ENCODE results near the gene LIME1. TPM values are rescaled to one million over a fixed set of nuclear protein-coding genes. Genes with fewer than 3 reads are reported as not detected.

LIME1 gene
- total and polyA plus RNA-seq, 9 of the 15 experiments (the other 6 are each of a cell fraction or from before 2014, with no cell fraction given) = 0.11 to 17.1 (median 2.8) TPM; not detected in 2

DNA sequence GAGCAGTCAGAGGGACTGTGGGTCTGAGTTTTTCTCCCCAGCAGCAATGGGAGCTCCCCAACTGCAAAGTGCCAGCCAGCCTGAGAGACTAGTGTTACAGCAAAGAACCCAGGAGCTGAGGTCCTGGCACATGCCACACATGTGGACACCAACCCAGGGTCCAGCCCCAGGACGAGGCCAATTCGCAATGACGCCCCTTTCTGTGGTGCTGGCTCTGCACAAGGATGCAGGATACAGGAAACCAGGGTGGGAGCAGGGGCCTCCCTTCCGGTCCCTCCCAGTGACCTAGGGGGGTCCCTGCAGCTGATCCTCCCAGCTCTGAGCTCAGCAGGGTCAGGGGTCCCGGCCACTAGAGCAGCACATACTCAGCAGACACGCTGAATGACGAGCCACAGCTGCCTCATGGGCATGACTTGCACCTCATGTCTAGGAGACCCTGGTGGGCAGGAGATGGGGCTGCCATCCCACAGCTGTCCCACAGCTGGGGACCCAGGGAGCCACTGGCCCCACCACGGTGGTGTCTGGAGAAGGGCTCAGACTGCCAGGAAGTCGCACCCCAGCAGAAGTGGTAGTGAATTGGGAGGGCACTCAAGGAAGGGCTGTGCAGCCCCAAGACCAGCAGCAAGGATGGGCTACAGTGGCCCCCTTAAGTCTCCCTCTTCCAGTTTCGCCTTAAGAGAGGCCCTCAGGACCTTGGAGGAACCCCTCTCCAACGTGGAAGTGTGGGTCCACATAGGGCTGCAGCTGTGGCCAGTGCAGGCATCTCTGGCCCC is 32.3 kb upstream of the LIME1 start:
- in situ Hi-C loops (cut with MboI) (no loop called here), intact Hi-C loops (cut with micrococcal nuclease) (loop anchor here (10.0 kb wide), 2 partner anchors 81 to 169 kb away; partner anchors contain the start of gene PTK6)
- H4K20me1 ChIP-seq (replicated peaks; ENCODE audit: control insufficient read depth, insufficient read depth, low read length) = peaks cover 22% of the 10 kb centered on the region
- no peaks in the 10 kb centered on the region for H3K9me1 ChIP-seq (ENCODE audit: control insufficient read depth, insufficient read depth, low read length)
- H3K4me1 ChIP-seq (replicated peaks in 1 of 2; ENCODE audit: control insufficient read depth in 2 of 2, insufficient read depth in 2 of 2, low read length in 2 of 2) = peaks cover 19 to 81% of the 10 kb centered on the region in 2 experiments
- no peak for FAIRE-seq
- ChIA-PET POLR2A (interaction anchor here (0.5 to 0.8 kb wide), 3 partner anchors 21 to 171 kb away, joined by 3 read pairs; no protein-coding TSS in a partner anchor), CTCF (ENCODE audit: low intra/inter-chr PET ratio) (interaction anchor here (0.6 kb wide), 1 partner anchor 160 kb away, joined by 4 read pairs; no protein-coding TSS in a partner anchor)
- no peak for ATAC-seq
- H2AFZ ChIP-seq (ENCODE audit: low read depth, low read length) = no peak overlapping the region
- H3K36me3 ChIP-seq (ENCODE audit: control insufficient read depth, insufficient read depth, low read length) = peaks cover 44% of the 10 kb centered on the region
- no peak overlapping the region for H3K27ac ChIP-seq (ENCODE audit: extremely low read depth, low read depth, low read length)
- 93% methylated on average over 11 of the region's 11 CpGs for WGBS (ENCODE audit: insufficient coverage, low coverage, missing lambda C conversion rate)
- peak in 2 of 4 experiments; percentile 2 to 3 for DNase-seq (ENCODE audit: extremely low read depth in 1 of 4, low spot score in 3 of 4)
- no TSS peak for BruUV-seq (replicated peaks)
- peaks cover 43% of the 10 kb centered on the region for H3K79me2 ChIP-seq (ENCODE audit: control insufficient read depth, insufficient read depth, low read length)
- peak overlapping the region in 1 of 2 experiments; percentile 23; a peak in 1 of 4 replicates for H3K9ac ChIP-seq (ENCODE audit: insufficient read depth in 1 of 2, low read depth in 2 of 2, low read length in 2 of 2)
- peak; percentile 9 for TF ChIP-seq RBFOX2 (IDR thresholded peaks at IDR 0.05; ENCODE audit: low read depth, low read length)
- no peak for TF ChIP-seq PHB (CRISPR knock-in tag; IDR thresholded peaks at IDR 0.05)
- peak; percentile 9; the same call in 1 of the 2 replicates for TF ChIP-seq POLR2A (conservative IDR thresholded peaks at IDR 0.05)
- no peak for TF ChIP-seq PML (IDR thresholded peaks at IDR 0.05; ENCODE audit: low read length)
- no peaks in the 10 kb centered on the region for H3K9me3 ChIP-seq (replicated peaks; ENCODE audit: control insufficient read depth, insufficient read depth, low read depth, low read length)
- no peaks in the 10 kb centered on the region for H3K27me3 ChIP-seq (ENCODE audit: control insufficient read depth in 2 of 2, insufficient read depth in 2 of 2, low read length in 2 of 2)
- H3K4me2 ChIP-seq (ENCODE audit: insufficient read depth, low read length) = no peak overlapping the region
- H3K4me3 ChIP-seq = no peak overlapping the region

- Histone ChIP-seq H4K20me1 (replicated peaks; ENCODE audit: control insufficient read depth, insufficient read depth, low read length) (peaks cover 22% of the 10 kb centered on the region), H3K36me3 (ENCODE audit: control insufficient read depth, insufficient read depth, low read length) (peaks cover 49% of the 10 kb centered on the region), H3K27me3 (ENCODE audit: control insufficient read depth in 2 of 2, insufficient read depth in 2 of 2, low read length in 2 of 2) (no peaks in the 10 kb centered on the region), H3K9me3 (replicated peaks; ENCODE audit: control insufficient read depth, insufficient read depth, low read depth, low read length) (no peaks in the 10 kb centered on the region), H3K27ac (ENCODE audit: extremely low read depth, low read depth, low read length) (no peak overlapping the region), H3K4me2 (ENCODE audit: insufficient read depth, low read length) (no peak overlapping the region), H3K4me3 (no peak overlapping the region), H2AFZ (ENCODE audit: low read depth, low read length) (no peak overlapping the region), H3K9ac (ENCODE audit: insufficient read depth in 1 of 2, low read depth in 2 of 2, low read length in 2 of 2) (no peak overlapping the region; a peak in 1 of 4 replicates), H3K4me1 (replicated peaks in 1 of 2; ENCODE audit: control insufficient read depth in 2 of 2, insufficient read depth in 2 of 2, low read length in 2 of 2) (peaks cover 13 to 81% of the 10 kb centered on the region in 2 experiments), H3K79me2 (ENCODE audit: control insufficient read depth, insufficient read depth, low read length) (peaks cover 48% of the 10 kb centered on the region), H3K9me1 (ENCODE audit: control insufficient read depth, insufficient read depth, low read length) (no peaks in the 10 kb centered on the region)
- intact Hi-C loops (cut with micrococcal nuclease) (loop anchor here (5.0 to 10.0 kb wide), 4 partner anchors 80 to 253 kb away; partner anchors contain the start of genes PTK6 and UCKL1), in situ Hi-C loops (cut with MboI) (loop anchor here (5.0 kb wide), 1 partner anchor 158 kb away; the partner anchor contains the start of gene ABHD16B)
- ATAC-seq (no peak), FAIRE-seq (no peak), DNase-seq (ENCODE audit: extremely low read depth in 1 of 4, low spot score in 3 of 4) (peak in 2 of 4 experiments; percentile 3 to 4)
- no TSS peak for BruUV-seq (replicated peaks)
- TF ChIP-seq BCL6 (CRISPR knock-in tag; IDR thresholded peaks at IDR 0.05) (no peak), POLR2G (IDR thresholded peaks at IDR 0.05; ENCODE audit: low read depth, low read length) (peak; percentile 14; the same call in 1 of the 2 replicates), GTF2F1 (IDR thresholded peaks at IDR 0.05; ENCODE audit: low read depth, low read length) (no peak)
- POLR2A ChIA-PET = interaction anchor here (0.5 kb wide), 1 partner anchor 22 kb away, joined by 3 read pairs; no protein-coding TSS in a partner anchor
- CTCF ChIA-PET (ENCODE audit: low intra/inter-chr PET ratio) = interaction anchor here (0.6 kb wide), 1 partner anchor 165 kb away, joined by 4 read pairs; no protein-coding TSS in a partner anchor
- 100% methylated on average over 4 of the region's 6 CpGs for WGBS (ENCODE audit: insufficient coverage, low coverage, missing lambda C conversion rate)
Observed at GRCh38 chr20:63704749-63705117, 31.7 kb upstream of the LIME1 start.
